HCT116 (cell line): ENCODE measurements around the gene TRIM4. TPM values are rescaled to one million over a fixed set of nuclear protein-coding genes. Genes with fewer than 3 reads are reported as not detected.

Experiments used
- ATAC-seq: fragments of 200-7000 bp; cut with Tn5 transposase; 2 replicates; pipeline ENCODE4 v1.9.1; 2020; ENCODE audit warnings: mild to moderate bottlenecking, moderate library complexity
- BruUV-seq: library from RNA; stranded (reverse); fragments of 400-500 nt; replicated peaks from 2 replicates; lab custom pipeline; 2021; lab: Mats Ljungman, UMichigan
- CTCF ChIA-PET: fragments of 300-600 bp; sonication (Branson Sonifier 250); formaldehyde crosslinking; loops from one replicate; lab custom pipeline; 2021; ENCODE audit warnings: antibody characterized with exemption; lab: Charles Lee
- POLR2A ChIA-PET: fragments of 300-600, 350-600 bp; sonication (Branson Sonifier 250); formaldehyde crosslinking; loops from one replicate; lab custom pipeline; 2021; ENCODE audit warnings: antibody characterized with exemption; lab: Charles Lee
- RAD21 ChIA-PET, 2 experiments: fragments of 300-600 bp; sonication (Branson Sonifier 250); formaldehyde crosslinking; loops; one replicate each; lab custom pipeline; 2023; ENCODE audit warnings: low total read pairs in 2 of 2; ENCODE audit not compliant: uncharacterized antibody in 2 of 2, unreplicated experiment in 2 of 2, low non-redundant PET in 1 of 2; lab: Charles Lee
- DNase-seq: peaks from one replicate; pipeline ENCODE4 v3.0.0-alpha.2; 2010; ENCODE audit warnings: low read depth, low spot score
- H2AFZ ChIP-seq: fragments of 200-600 bp; shearing (Covaris generic), sonication (generic); 2 replicates; pipeline ENCODE4 v1.6.1; 2017; ENCODE audit warnings: low read depth, mixed run types, mixed read lengths, antibody characterized with exemption, low read length; ENCODE audit not compliant: poor library complexity, severe bottlenecking
- H3K27ac ChIP-seq: 2 replicates; pipeline ENCODE4 v1.5.1; 2012; ENCODE audit warnings: low read depth, low read length
- H3K27me3 ChIP-seq: fragments of 200-600 bp; sonication (generic); 2 replicates; pipeline ENCODE4 v1.6.1; 2016; ENCODE audit warnings: mixed run types, low read length, mixed read lengths; ENCODE audit not compliant: insufficient read depth
- H3K36me3 ChIP-seq, 2 experiments: fragments of 200-500 bp in 1 of 2; fragments of 200-600 bp in 1 of 2; sonication (Bioruptor generic) in 1 of 2; sonication (generic) in 1 of 2; 2 replicates each; pipeline versions ENCODE4 v1.5.1 to v1.6.1; 2014 to 2016; ENCODE audit warnings: low read length in 2 of 2, inconsistent platforms in 1 of 2, mixed read lengths in 1 of 2, mixed run types in 1 of 2; ENCODE audit not compliant: insufficient read depth in 2 of 2, control insufficient read depth in 1 of 2
- H3K4me1 ChIP-seq, 2 experiments: fragments of 200-600 bp in 1 of 2; sonication (generic) in 1 of 2; 2 replicates each; pipeline versions ENCODE4 v1.5.1 to v1.6.1; 2012 to 2017; ENCODE audit warnings: low read length in 2 of 2, inconsistent platforms in 1 of 2, mild to moderate bottlenecking in 1 of 2, mixed read lengths in 1 of 2, mixed run types in 1 of 2, moderate library complexity in 1 of 2; ENCODE audit not compliant: insufficient read depth in 2 of 2, control insufficient read depth in 1 of 2
- H3K4me2 ChIP-seq: fragments of 200-600 bp; sonication (generic); 2 replicates; pipeline ENCODE4 v1.6.1; 2017; ENCODE audit warnings: mixed run types, low read length, mixed read lengths
- H3K4me3 ChIP-seq, 2 experiments: fragments of 200-600 bp in 1 of 2; sonication (generic) in 1 of 2; replicated peaks in 1 of 2; 2 replicates each; pipeline ENCODE4 v1.5.1; 2011 to 2016; ENCODE audit warnings: low read length in 2 of 2, control low read depth in 1 of 2, low read depth in 1 of 2, mild to moderate bottlenecking in 1 of 2, mixed read lengths in 1 of 2, mixed run types in 1 of 2
- H3K79me2 ChIP-seq: fragments of 200-600 bp; sonication (generic); 2 replicates; pipeline ENCODE4 v1.6.1; 2017; ENCODE audit warnings: mild to moderate bottlenecking, mixed run types, low read length, moderate library complexity, mixed read lengths; ENCODE audit not compliant: insufficient read depth
- H3K9ac ChIP-seq: fragments of 200-600 bp; sonication (generic); 2 replicates; pipeline ENCODE4 v1.6.1; 2016; ENCODE audit warnings: low read length, mixed read lengths
- H3K9me2 ChIP-seq: fragments of 200-600 bp; sonication (generic), shearing (Covaris generic); 2 replicates; pipeline ENCODE4 v1.6.1; 2017; ENCODE audit warnings: mixed run types, mild to moderate bottlenecking, moderate library complexity; ENCODE audit not compliant: insufficient read depth
- H3K9me3 ChIP-seq, 2 experiments: fragments of 200-500 bp in 1 of 2; fragments of 200-600 bp in 1 of 2; sonication (Bioruptor generic) in 1 of 2; sonication (generic) in 1 of 2; 2 replicates each; pipeline ENCODE4 v1.6.1; 2014 to 2017; ENCODE audit warnings: low read length in 2 of 2, mixed read lengths in 2 of 2, inconsistent platforms in 1 of 2, low read depth in 1 of 2, mild to moderate bottlenecking in 1 of 2, mixed run types in 1 of 2, moderate library complexity in 1 of 2; ENCODE audit not compliant: control insufficient read depth in 1 of 2, insufficient read depth in 1 of 2
- H4K20me1 ChIP-seq: fragments of 200-600 bp; sonication (generic), shearing (Covaris generic); 2 replicates; pipeline ENCODE4 v1.6.1; 2017; ENCODE audit warnings: mixed run types, mild to moderate bottlenecking, moderate library complexity; ENCODE audit not compliant: insufficient read depth
- ATF3 ChIP-seq: IDR thresholded peaks from 2 replicates; pipeline ENCODE4 v1.6.1; 2012
- POLR2A ChIP-seq: IDR thresholded peaks from 2 replicates; pipeline ENCODE4 v1.7.0; 2011; ENCODE audit warnings: borderline replicate concordance; ENCODE audit not compliant: insufficient read depth, insufficient read length; ENCODE audit errors: extremely low read depth
- SRF ChIP-seq: IDR thresholded peaks from 2 replicates; pipeline ENCODE4 v1.6.1; 2012; ENCODE audit warnings: low read depth
- TCF7L2 ChIP-seq: IDR thresholded peaks from 2 replicates; pipeline ENCODE4 v1.7.0; 2011; ENCODE audit warnings: borderline replicate concordance, inconsistent platforms; ENCODE audit not compliant: insufficient read depth, insufficient read length; ENCODE audit errors: extremely low read depth
- ZNF274 ChIP-seq: fragments of 200-500 bp; sonication (Bioruptor generic); IDR thresholded peaks from 2 replicates; pipeline ENCODE4 v1.6.1; 2014; ENCODE audit warnings: mild to moderate bottlenecking, low read depth, low read length, inconsistent platforms
- intact Hi-C: fragments of 100-400 bp; cut with micrococcal nuclease; formaldehyde crosslinking; loops from 2 replicates; pipeline ENCODE4 v1.10.0; 2022
- total RNA-seq: library from RNA; stranded (reverse); gene quantifications from one replicate; pipeline ENCODE4 v1.2.1, GENCODE V29; 2021; ENCODE audit not compliant: unreplicated experiment
- TF ChIP-seq, protein P1 (sequence below): IDR thresholded peaks from 2 replicates; pipeline ENCODE4 v1.6.1; 2011; ENCODE audit warnings: mild to moderate bottlenecking, low read length, moderate library complexity; ENCODE audit not compliant: insufficient replicate concordance; ENCODE audit errors: extremely low read depth

TRIM4 gene
- total RNA-seq, 1 experiment from 2014 or later = 25.1 TPM

DNA sequence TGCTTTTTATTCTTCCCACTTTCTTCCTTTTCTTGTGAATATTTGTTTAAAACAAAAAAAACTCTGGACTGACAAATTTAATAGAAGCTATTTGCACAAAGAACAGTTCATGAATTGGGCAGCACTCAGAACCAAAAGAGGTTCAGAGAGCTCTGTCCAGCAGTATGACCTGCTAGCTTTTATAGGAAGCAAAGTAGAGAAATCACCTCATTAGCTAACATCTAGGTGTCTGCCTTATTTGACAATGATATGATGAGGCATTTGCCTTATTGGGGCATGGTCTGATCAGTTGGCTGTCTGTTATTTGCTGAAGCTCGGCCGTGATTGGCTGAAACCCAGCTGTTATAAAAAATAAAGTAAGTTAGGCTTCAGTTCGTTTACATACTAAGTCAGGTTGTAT is 819 bp upstream of the TRIM4 start:
- RAD21 ChIA-PET = interaction anchor here in 1 of 2 experiments (0.8 kb wide), 1 partner anchor 395 kb away, joined by 3 read pairs; no protein-coding TSS in a partner anchor
- Histone ChIP-seq H3K36me3 (peaks cover 0 to 5% of the 10 kb centered on the region in 2 experiments; a peak in 1 of 4 replicates), H3K4me1 (peaks cover 9 to 16% of the 10 kb centered on the region in 2 experiments), H3K4me3 (peak overlapping the region; percentile 60 to 86), H3K4me2 (peak overlapping the region; percentile 80), H2AFZ (no peak overlapping the region), H3K9me2 (no peaks in the 10 kb centered on the region), H3K79me2 (peaks cover 54% of the 10 kb centered on the region), H3K9me3 (no peaks in the 10 kb centered on the region), H3K27me3 (no peaks in the 10 kb centered on the region), H4K20me1 (no peaks in the 10 kb centered on the region), H3K9ac (peak overlapping the region; percentile 83)
- intact Hi-C loops = no loop called here
- CTCF ChIA-PET = interaction anchor here (0.9 to 2.6 kb wide), 5 partner anchors 9 to 395 kb away, joined by 3 to 17 read pairs (median 9); partner anchors contain the start of gene GJC3
- BruUV-seq = no TSS peak
- POLR2A ChIA-PET = interaction anchor here (1.0 to 2.4 kb wide), 2 partner anchors 9 to 209 kb away, joined by 3 to 16 read pairs; partner anchors contain the start of gene GJC3
- no peak for ATAC-seq
- TF ChIP-seq POLR2A = peak; percentile 3
- TF ChIP-seq SRF = peak; percentile 67; the same call in 1 of the 2 replicates
- no peak for TF ChIP-seq ATF3
- TF ChIP-seq, protein P1, sequence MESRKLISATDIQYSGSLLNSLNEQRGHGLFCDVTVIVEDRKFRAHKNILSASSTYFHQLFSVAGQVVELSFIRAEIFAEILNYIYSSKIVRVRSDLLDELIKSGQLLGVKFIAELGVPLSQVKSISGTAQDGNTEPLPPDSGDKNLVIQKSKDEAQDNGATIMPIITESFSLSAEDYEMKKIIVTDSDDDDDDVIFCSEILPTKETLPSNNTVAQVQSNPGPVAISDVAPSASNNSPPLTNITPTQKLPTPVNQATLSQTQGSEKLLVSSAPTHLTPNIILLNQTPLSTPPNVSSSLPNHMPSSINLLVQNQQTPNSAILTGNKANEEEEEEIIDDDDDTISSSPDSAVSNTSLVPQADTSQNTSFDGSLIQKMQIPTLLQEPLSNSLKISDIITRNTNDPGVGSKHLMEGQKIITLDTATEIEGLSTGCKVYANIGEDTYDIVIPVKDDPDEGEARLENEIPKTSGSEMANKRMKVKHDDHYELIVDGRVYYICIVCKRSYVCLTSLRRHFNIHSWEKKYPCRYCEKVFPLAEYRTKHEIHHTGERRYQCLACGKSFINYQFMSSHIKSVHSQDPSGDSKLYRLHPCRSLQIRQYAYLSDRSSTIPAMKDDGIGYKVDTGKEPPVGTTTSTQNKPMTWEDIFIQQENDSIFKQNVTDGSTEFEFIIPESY = no peak
- TF ChIP-seq, all 23 proteins: peak for 2
- peak overlapping the region; percentile 90; the same call in 1 of the 2 replicates for H3K27ac ChIP-seq
- no peak for DNase-seq

- H2AFZ ChIP-seq = no peak overlapping the region
- H3K79me2 ChIP-seq = peaks cover 56% of the 10 kb centered on the region
- peak; percentile 46 for ATAC-seq
- intact Hi-C loops = loop anchor here (10.0 kb wide), 1 partner anchor 395 kb away; no protein-coding TSS in a partner anchor
- H4K20me1 ChIP-seq = no peaks in the 10 kb centered on the region
- peak overlapping the region; percentile 83 for H3K9ac ChIP-seq
- H3K4me1 ChIP-seq = peaks cover 9 to 16% of the 10 kb centered on the region in 2 experiments
- H3K27ac ChIP-seq = peak overlapping the region; percentile 90
- H3K4me3 ChIP-seq = peak overlapping the region; percentile 60 to 86
- POLR2A ChIA-PET = interaction anchor here (0.9 to 2.4 kb wide), 4 partner anchors 9 to 209 kb away, joined by 3 to 16 read pairs (median 3); partner anchors contain the start of gene GJC3
- TF ChIP-seq TCF7L2 = no peak
- TF ChIP-seq ZNF274 = no peak
- TF ChIP-seq, all 23 proteins: peak for 0
- BruUV-seq = TSS peak; percentile 88
- Histone ChIP-seq H3K9me3 (no peaks in the 10 kb centered on the region), H3K36me3 (peaks cover 0 to 5% of the 10 kb centered on the region in 2 experiments; a peak in 1 of 4 replicates), H3K9me2 (no peaks in the 10 kb centered on the region), H3K27me3 (no peaks in the 10 kb centered on the region), H3K4me2 (peak overlapping the region; percentile 80)
- ChIA-PET RAD21 (interaction anchor here in 1 of 2 experiments (0.8 kb wide), 1 partner anchor 394 kb away, joined by 3 read pairs; no protein-coding TSS in a partner anchor), CTCF (interaction anchor here (0.6 to 2.6 kb wide), 6 partner anchors 9 to 481 kb away, joined by 3 to 17 read pairs (median 7); partner anchors contain the start of gene GJC3)
- DNase-seq = no peak
Measured at GRCh38 chr7:99919814-99920112, 433 bp upstream of the TRIM4 start.
